CD4-positive, alpha-beta memory T cell (primary cell): ENCODE measurements around the gene FBXO31. TPM values are rescaled to one million over a fixed set of nuclear protein-coding genes. Genes with fewer than 3 reads are reported as not detected.

Source experiments
- CTCF ChIA-PET: fragments of 350-600 bp; sonication (Branson Sonifier 250); formaldehyde crosslinking; loops from one replicate; lab custom pipeline; 2021; ENCODE audit warnings: inconsistent platforms; ENCODE audit not compliant: partially characterized antibody; lab: Charles Lee
- POLR2A ChIA-PET: fragments of 350-600 bp; sonication (Branson Sonifier 250); formaldehyde crosslinking; loops from one replicate; lab custom pipeline; 2021; ENCODE audit not compliant: partially characterized antibody; lab: Charles Lee
- DNase-seq, 5 donors: peaks; one replicate each; pipeline versions ENCODE4 v3.0.0 to v3.0.0-alpha.2; 2020 to 2022; ENCODE audit warnings: mixed read lengths in 1 of 5
- H3K27ac ChIP-seq: one replicate; pipeline ENCODE4 v1.7.0; 2013; ENCODE audit warnings: low read depth, low read length
- H3K27me3 ChIP-seq: 2 replicates; pipeline ENCODE4 v1.7.0; 2013; ENCODE audit warnings: mild to moderate bottlenecking, low read length, moderate library complexity; ENCODE audit not compliant: insufficient read depth
- H3K36me3 ChIP-seq: 2 replicates; pipeline ENCODE4 v1.7.0; 2013; ENCODE audit warnings: mild to moderate bottlenecking, low read length, moderate library complexity; ENCODE audit not compliant: insufficient read depth
- H3K4me1 ChIP-seq: 2 replicates; pipeline ENCODE4 v1.7.0; 2013; ENCODE audit warnings: mild to moderate bottlenecking, low read length, moderate library complexity; ENCODE audit not compliant: insufficient read depth
- H3K4me3 ChIP-seq, 2 donors: one replicate each; pipeline ENCODE4 v1.7.0; 2013; ENCODE audit warnings: low read length in 2 of 2, mild to moderate bottlenecking in 1 of 2
- H3K9me3 ChIP-seq, 2 donors: one replicate each; pipeline ENCODE4 v1.7.0; 2013; ENCODE audit warnings: low read length in 2 of 2, control low read depth in 1 of 2; ENCODE audit not compliant: control insufficient read depth in 1 of 2
- H3K27ac Mint-ChIP-seq, 7 donors: one replicate each; pipeline ENCODE4 v1.8.0; 2020 to 2021; ENCODE audit warnings: mixed read lengths in 7 of 7, mild to moderate bottlenecking in 6 of 7, inconsistent platforms in 3 of 7, moderate library complexity in 3 of 7
- H3K27me3 Mint-ChIP-seq, 2 donors: one replicate each; pipeline ENCODE4 v1.8.0; 2020 to 2021; ENCODE audit warnings: mixed read lengths in 2 of 2
- H3K36me3 Mint-ChIP-seq, 2 donors: one replicate each; pipeline ENCODE4 v1.8.0; 2020 to 2021; ENCODE audit warnings: mixed read lengths in 2 of 2, inconsistent platforms in 1 of 2, mild to moderate bottlenecking in 1 of 2
- H3K4me1 Mint-ChIP-seq, 4 donors: one replicate each; pipeline ENCODE4 v1.8.0; 2020 to 2021; ENCODE audit warnings: mixed read lengths in 4 of 4, mild to moderate bottlenecking in 1 of 4
- H3K4me3 Mint-ChIP-seq, 8 donors: one replicate each; pipeline ENCODE4 v1.8.0; 2020 to 2021; ENCODE audit warnings: mixed read lengths in 8 of 8, mild to moderate bottlenecking in 7 of 8, moderate library complexity in 6 of 8, inconsistent platforms in 3 of 8
- H3K9me3 Mint-ChIP-seq, 8 donors: one replicate each; pipeline ENCODE4 v1.8.0; 2020 to 2021; ENCODE audit warnings: mixed read lengths in 8 of 8, mild to moderate bottlenecking in 5 of 8, inconsistent platforms in 3 of 8, moderate library complexity in 1 of 8
- intact Hi-C: fragments of 100-400 bp; cut with micrococcal nuclease; formaldehyde crosslinking; loops from one replicate; pipeline ENCODE4 v1.15.1; 2023
- polyA plus RNA-seq, 2 donors: library from polyadenylated mRNA; unstranded; fragments of 300-500 nt; fragmentation: Illumina TruSeq; gene quantifications; one replicate each; pipeline ENCODE4 v1.2.3, GENCODE V29; 2021
- total RNA-seq, 2 experiments: library from RNA; stranded (reverse); gene quantifications; one replicate each; pipeline ENCODE4 v1.2.3, GENCODE V29; 2021

The FBXO31 gene
- total and polyA plus RNA-seq, 4 experiments from 2014 or later = 22.9 to 44.6 (median 34.5) TPM

DNA sequence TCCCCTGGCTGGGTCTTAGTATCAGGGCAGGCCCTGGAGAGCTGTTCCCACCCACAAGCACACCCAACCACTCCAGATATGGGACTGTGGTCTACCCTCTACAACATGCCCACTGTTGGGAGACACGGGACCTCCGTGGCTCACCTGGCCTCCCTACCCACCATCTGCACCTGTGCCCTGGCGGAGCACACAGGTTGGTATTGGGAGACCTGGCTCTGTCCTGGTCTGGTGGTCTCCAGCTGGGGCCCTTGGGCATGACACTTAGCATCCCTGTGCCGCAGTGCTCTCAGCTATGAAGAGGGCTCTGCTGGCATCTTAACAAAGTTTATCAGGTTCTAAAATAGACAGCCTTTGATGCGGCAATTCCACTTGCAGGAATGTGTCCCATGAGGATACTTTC is 72.2 kb downstream of the FBXO31 start:
- Histone ChIP-seq H3K36me3 (no peaks in the 10 kb centered on the region), H3K4me1 (no peaks in the 10 kb centered on the region), H3K4me3 (no peak overlapping the region), H3K27me3 (no peaks in the 10 kb centered on the region), H3K27ac (no peak overlapping the region), H3K9me3 (no peaks in the 10 kb centered on the region)
- peaks cover 0 to 6% of the 10 kb centered on the region in 2 donors for H3K36me3 Mint-ChIP-seq
- no peak overlapping the region for H3K4me3 Mint-ChIP-seq
- no peak overlapping the region for H3K27ac Mint-ChIP-seq
- no peaks in the 10 kb centered on the region for H3K4me1 Mint-ChIP-seq
- ChIA-PET CTCF (no interaction called here), POLR2A (no interaction called here)
- intact Hi-C loops = no loop called here
- peaks cover 0 to 5% (median 3%) of the 10 kb centered on the region in 8 donors for H3K9me3 Mint-ChIP-seq
- no peak for DNase-seq
- no peaks in the 10 kb centered on the region for H3K27me3 Mint-ChIP-seq

DNA sequence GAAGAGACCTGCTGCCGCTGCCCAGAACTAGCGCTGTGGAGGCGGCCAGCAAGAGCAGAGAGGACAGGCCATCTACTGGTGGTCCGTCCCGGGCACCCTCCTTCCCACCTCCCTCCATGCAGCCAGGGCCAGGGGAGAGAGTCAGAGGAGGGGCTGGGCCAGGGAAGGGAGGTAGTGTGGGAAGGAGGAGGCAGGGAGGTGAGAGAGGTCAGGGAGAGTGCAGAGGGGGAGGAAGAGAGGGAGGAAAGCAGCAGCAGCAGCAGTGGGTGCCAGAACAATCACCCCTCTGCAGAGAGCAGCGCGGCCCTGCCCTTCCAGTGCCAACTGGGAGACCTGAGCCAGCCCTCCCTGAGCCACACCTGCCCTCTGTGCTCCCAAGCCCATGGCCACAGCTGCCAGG is 73.0 kb downstream of the FBXO31 start:
- Mint-ChIP-seq H3K9me3 (peaks cover 0 to 5% (median 3%) of the 10 kb centered on the region in 8 donors), H3K27me3 (no peaks in the 10 kb centered on the region), H3K27ac (peak overlapping the region in 1 of 7 donors; percentile 31), H3K4me3 (no peak overlapping the region), H3K36me3 (peaks cover 0 to 6% of the 10 kb centered on the region in 2 donors), H3K4me1 (no peaks in the 10 kb centered on the region)
- CTCF ChIA-PET = no interaction called here
- H3K27me3 ChIP-seq = no peaks in the 10 kb centered on the region
- intact Hi-C loops = no loop called here
- POLR2A ChIA-PET = no interaction called here
- no peaks in the 10 kb centered on the region for H3K36me3 ChIP-seq
- no peaks in the 10 kb centered on the region for H3K4me1 ChIP-seq
- H3K4me3 ChIP-seq = no peak overlapping the region
- no peak for DNase-seq
- no peaks in the 10 kb centered on the region for H3K9me3 ChIP-seq
- no peak overlapping the region for H3K27ac ChIP-seq

DNA sequence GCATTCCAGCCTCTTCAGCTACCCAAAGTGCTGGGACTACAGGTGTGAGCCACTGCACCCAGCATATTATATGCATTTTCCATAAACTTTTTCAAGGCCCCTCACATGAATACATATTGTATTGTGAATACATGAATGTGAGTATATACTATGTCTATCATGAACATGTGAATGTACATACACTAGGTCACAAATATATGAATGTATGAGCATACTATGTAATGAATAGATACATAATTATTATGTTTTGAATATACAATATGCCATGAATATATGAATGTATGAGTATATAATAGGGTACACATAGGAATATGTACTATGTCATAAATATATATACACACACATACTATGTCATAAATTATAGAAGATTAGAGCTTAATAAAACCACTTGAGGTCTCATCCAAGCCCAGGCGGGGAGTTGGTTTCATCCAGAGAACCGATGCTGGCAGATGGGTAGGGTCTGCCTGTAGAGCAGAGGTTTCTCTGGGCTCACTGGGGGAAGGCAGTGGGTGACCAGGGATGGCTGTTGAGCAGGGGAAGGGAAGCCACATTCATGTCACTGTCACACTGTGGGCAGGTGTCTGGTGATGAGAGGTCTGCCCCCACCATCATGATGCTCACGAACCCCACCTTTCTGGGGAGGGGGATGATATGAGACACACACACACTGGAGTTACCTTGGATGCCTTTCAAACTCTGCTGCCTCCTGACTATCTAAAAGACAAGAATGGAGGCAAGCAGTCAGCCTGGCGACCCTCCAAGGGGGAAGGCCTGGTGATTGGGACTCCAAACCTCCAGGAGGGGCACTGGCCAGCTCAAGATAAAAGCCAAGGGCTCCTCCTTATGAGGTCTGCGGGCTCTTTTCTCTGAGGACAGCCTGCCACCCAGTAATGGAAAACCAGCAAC is 73.7 kb downstream of the FBXO31 start:
- Histone ChIP-seq H3K4me3 (no peak overlapping the region), H3K4me1 (no peaks in the 10 kb centered on the region), H3K27ac (no peak overlapping the region), H3K9me3 (no peaks in the 10 kb centered on the region), H3K27me3 (no peaks in the 10 kb centered on the region), H3K36me3 (no peaks in the 10 kb centered on the region)
- ChIA-PET CTCF (no interaction called here), POLR2A (no interaction called here)
- no peak overlapping the region for H3K4me3 Mint-ChIP-seq
- no peak for DNase-seq
- no peak overlapping the region for H3K27ac Mint-ChIP-seq
- H3K36me3 Mint-ChIP-seq = peaks cover 0 to 6% of the 10 kb centered on the region in 2 donors
- H3K4me1 Mint-ChIP-seq = no peaks in the 10 kb centered on the region
- intact Hi-C loops = no loop called here
- H3K9me3 Mint-ChIP-seq = peaks cover 0 to 5% (median 3%) of the 10 kb centered on the region in 8 donors
- H3K27me3 Mint-ChIP-seq = no peaks in the 10 kb centered on the region

DNA sequence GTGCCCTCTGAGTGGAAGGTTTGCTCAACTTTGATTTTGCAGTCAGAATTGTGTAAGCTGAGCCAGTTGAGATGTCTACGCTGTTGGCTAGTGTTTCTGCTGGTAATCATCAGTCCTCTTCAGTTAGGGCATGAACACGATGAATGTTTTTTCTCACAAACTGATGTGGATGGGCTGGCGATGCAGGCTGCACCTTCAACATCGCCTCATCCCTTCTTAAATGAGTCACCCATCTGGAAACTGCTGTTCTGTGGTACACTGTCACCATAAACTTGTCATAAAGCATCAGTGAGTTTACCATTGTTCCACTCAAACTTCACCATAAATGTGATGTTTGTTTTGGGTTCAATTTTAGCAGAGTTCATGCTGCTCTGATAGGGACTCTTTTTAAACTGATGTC is 74.8 kb downstream of the FBXO31 start:
- Histone ChIP-seq H3K4me1 (peaks cover 2% of the 10 kb centered on the region), H3K27ac (no peak overlapping the region), H3K36me3 (no peaks in the 10 kb centered on the region), H3K9me3 (no peaks in the 10 kb centered on the region), H3K4me3 (no peak overlapping the region), H3K27me3 (no peaks in the 10 kb centered on the region)
- DNase-seq = no peak
- ChIA-PET CTCF (no interaction called here), POLR2A (no interaction called here)
- Mint-ChIP-seq H3K36me3 (peaks cover 0 to 6% of the 10 kb centered on the region in 2 donors), H3K27ac (peak overlapping the region in 1 of 7 donors; percentile 6), H3K9me3 (peaks cover 0 to 5% (median 3%) of the 10 kb centered on the region in 8 donors), H3K27me3 (no peaks in the 10 kb centered on the region), H3K4me3 (no peak overlapping the region), H3K4me1 (peaks cover 0 to 2% (median under 1%) of the 10 kb centered on the region in 4 donors)
- intact Hi-C loops = no loop called here

DNA sequence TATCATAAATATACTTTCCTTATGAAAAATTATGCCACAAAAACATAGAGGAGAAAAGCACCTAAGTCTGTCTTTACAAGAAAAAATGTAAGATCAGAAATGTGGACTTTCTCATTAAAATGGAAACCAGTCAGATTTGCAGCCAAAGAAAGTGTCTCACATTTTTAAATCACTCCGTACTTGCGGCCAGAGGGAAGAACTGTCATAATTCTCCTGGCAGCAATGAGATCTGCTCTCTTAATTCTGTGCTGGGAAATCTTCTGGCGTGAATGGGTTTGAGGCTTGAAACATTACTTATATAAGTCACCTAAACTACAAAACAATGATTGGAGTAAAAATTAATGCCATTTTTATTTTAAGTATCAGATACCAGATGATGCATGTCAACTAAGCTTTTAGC is 77.1 kb downstream of the FBXO31 start:
- no peak for DNase-seq
- Mint-ChIP-seq H3K4me1 (peaks cover 4 to 8% (median 5%) of the 10 kb centered on the region in 4 donors), H3K27ac (no peak overlapping the region), H3K9me3 (peaks cover 0 to 5% (median 3%) of the 10 kb centered on the region in 8 donors), H3K4me3 (no peak overlapping the region), H3K36me3 (peaks cover 0 to 6% of the 10 kb centered on the region in 2 donors), H3K27me3 (no peaks in the 10 kb centered on the region)
- no peaks in the 10 kb centered on the region for H3K9me3 ChIP-seq
- H3K27ac ChIP-seq = no peak overlapping the region
- ChIA-PET POLR2A (no interaction called here), CTCF (no interaction called here)
- no peak overlapping the region for H3K4me3 ChIP-seq
- peaks cover 12% of the 10 kb centered on the region for H3K4me1 ChIP-seq
- no peaks in the 10 kb centered on the region for H3K36me3 ChIP-seq
- intact Hi-C loops = no loop called here
- no peaks in the 10 kb centered on the region for H3K27me3 ChIP-seq

DNA sequence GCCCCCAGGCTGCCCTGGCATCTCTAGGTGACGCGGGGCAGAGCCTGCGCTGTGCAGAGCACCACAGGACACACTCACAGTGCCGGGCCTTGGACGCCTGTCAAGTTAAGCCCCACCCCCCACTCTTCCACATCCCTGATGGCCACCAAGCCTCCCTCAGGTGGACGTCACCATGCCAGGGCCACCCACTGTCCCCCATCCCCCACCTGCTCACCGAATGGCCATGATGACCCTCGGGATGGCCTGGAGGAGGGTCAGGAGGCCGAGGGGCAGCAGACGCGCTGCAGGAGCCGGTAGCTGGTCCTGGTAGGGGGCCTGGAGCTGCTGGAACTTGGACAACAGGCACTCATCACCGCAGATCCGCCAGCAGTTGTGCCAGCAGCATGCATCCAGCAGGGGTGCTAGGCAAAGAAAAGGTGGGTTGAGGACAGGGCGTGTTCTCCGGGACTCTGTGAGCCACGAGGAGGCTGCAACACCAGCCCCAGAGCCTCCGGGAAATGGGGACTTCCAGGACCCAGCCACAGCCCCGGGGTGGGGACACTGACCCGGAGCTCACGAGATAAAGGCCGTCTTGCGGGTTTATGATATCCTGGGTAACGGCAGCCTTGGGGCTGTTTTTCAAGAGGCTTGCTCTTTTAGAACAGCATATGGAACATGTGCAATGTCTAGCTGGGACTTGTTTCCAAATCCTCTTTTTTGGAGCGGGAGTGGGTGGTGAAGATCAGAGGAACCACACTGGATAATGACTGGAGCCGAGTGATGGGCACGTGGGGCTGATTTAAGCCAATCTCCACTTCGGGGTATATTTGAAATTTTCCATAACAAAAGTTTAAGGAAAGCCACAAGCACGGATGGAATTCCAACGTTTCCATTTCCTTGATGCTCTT is 77.8 kb downstream of the FBXO31 start:
- Mint-ChIP-seq H3K9me3 (peaks cover 0 to 5% (median 3%) of the 10 kb centered on the region in 8 donors), H3K4me1 (peaks cover 4 to 8% (median 5%) of the 10 kb centered on the region in 4 donors), H3K36me3 (peaks cover 0 to 6% of the 10 kb centered on the region in 2 donors), H3K27me3 (no peaks in the 10 kb centered on the region), H3K27ac (peak overlapping the region in 1 of 7 donors; percentile 53), H3K4me3 (no peak overlapping the region)
- ChIA-PET CTCF (no interaction called here), POLR2A (no interaction called here)
- Histone ChIP-seq H3K4me3 (no peak overlapping the region), H3K36me3 (no peaks in the 10 kb centered on the region), H3K4me1 (peaks cover 12% of the 10 kb centered on the region), H3K27ac (no peak overlapping the region), H3K9me3 (no peaks in the 10 kb centered on the region), H3K27me3 (no peaks in the 10 kb centered on the region)
- intact Hi-C loops = no loop called here
- no peak for DNase-seq

DNA sequence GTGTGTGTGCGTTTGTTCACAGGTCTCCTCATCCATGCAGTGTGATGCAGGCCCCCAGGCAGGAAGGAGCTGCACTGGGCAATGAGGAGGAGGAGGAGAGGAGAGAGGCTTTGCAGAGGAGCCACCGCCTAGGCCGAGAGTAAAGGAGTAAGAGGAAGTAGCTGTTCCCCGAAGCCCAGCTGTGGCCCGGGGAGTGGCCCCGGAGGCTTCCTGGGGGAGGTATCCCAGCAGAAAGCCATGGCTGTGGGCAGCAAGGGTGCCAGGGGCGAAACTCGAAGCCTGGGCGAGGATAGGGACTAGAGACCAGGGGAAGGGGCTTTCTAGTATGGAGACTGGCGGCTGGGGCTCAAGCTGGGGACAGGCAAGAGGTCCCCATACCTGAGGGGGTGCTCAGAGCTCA is 78.6 kb downstream of the FBXO31 start:
- ChIA-PET POLR2A (no interaction called here), CTCF (no interaction called here)
- Mint-ChIP-seq H3K4me1 (peaks cover 4 to 8% (median 6%) of the 10 kb centered on the region in 4 donors), H3K9me3 (peaks cover 0 to 5% (median 3%) of the 10 kb centered on the region in 8 donors), H3K36me3 (peaks cover 0 to 6% of the 10 kb centered on the region in 2 donors), H3K4me3 (no peak overlapping the region), H3K27ac (peak overlapping the region in 1 of 7 donors; percentile 24), H3K27me3 (no peaks in the 10 kb centered on the region)
- intact Hi-C loops = no loop called here
- Histone ChIP-seq H3K27ac (no peak overlapping the region), H3K9me3 (no peaks in the 10 kb centered on the region), H3K36me3 (no peaks in the 10 kb centered on the region), H3K4me1 (peaks cover 12% of the 10 kb centered on the region), H3K27me3 (no peaks in the 10 kb centered on the region), H3K4me3 (no peak overlapping the region)
- no peak for DNase-seq
